ENCODE results near the gene ANP32A.

Gene ANP32A

DNA sequence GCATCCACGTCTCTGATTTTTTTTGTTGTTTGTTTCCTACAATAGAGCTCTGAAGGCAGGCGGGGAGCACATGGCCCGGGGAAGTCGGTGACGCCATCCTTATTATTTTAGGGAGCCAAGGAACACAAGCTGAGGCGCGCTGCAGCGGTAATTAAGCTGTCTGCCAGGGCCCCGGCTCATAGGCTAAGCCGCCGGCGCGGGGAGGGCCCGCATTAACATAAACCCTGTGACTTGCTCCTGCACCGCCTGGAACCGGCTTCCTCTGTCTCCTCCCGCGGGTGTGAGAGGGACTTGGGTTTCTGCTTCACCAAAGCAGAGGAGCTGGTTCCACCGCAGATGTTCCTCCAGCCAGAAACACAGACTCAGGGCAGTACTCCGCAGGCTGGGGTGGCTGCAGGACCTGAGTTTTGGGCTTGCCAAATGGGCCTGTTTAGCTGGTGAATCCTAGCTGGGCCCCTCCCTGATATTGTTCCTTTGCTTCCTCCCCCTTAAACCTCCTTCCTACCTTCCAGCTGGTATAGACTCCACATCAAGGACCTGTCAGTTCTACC is 25.3 kb downstream of the ANP32A start:
- CTCF ChIA-PET = interaction anchor here (0.6 to 1.1 kb wide), 4 partner anchors 24 to 530 kb away, joined by 3 to 9 read pairs (median 4); no protein-coding TSS in a partner anchor
- POLR2A ChIA-PET (ENCODE audit: low non-redundant PET) = interaction anchor here (0.6 to 0.8 kb wide), 2 partner anchors 22 to 24 kb away, joined by 3 to 4 read pairs; no protein-coding TSS in a partner anchor
- DNase-seq (ENCODE audit: low spot score) = peak; percentile 95
- peak overlapping the region; percentile 87 for H3K27ac ChIP-seq
- TF ChIP-seq, protein P1, sequence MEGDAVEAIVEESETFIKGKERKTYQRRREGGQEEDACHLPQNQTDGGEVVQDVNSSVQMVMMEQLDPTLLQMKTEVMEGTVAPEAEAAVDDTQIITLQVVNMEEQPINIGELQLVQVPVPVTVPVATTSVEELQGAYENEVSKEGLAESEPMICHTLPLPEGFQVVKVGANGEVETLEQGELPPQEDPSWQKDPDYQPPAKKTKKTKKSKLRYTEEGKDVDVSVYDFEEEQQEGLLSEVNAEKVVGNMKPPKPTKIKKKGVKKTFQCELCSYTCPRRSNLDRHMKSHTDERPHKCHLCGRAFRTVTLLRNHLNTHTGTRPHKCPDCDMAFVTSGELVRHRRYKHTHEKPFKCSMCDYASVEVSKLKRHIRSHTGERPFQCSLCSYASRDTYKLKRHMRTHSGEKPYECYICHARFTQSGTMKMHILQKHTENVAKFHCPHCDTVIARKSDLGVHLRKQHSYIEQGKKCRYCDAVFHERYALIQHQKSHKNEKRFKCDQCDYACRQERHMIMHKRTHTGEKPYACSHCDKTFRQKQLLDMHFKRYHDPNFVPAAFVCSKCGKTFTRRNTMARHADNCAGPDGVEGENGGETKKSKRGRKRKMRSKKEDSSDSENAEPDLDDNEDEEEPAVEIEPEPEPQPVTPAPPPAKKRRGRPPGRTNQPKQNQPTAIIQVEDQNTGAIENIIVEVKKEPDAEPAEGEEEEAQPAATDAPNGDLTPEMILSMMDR (conservative IDR thresholded peaks at IDR 0.05; ENCODE audit: low read depth) = no peak

DNA sequence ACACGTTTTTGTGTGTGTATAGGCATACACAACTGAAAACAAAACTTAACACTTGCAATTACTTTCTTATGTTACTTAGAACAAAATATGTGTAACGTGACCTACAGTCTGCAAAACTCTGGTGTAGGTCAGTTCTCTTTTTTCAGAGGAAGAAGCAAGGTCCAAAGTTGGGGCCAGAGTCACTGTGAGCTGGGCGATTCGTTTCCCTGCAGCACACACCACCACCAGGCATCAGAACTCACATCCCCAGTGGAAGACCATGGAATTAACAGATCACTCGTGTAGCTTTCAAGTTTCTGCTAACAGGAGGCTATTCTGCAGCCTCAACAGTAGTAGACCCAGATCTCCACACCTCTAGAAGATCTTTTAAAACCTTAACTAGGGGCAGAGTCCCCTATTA is 25.8 kb downstream of the ANP32A start:
- CTCF ChIA-PET = interaction anchor here (0.6 to 1.1 kb wide), 3 partner anchors 60 to 530 kb away, joined by 3 to 9 read pairs (median 4); no protein-coding TSS in a partner anchor
- TF ChIP-seq, protein P1 (conservative IDR thresholded peaks at IDR 0.05; ENCODE audit: low read depth) = no peak
- H3K27ac ChIP-seq = peak overlapping the region; percentile 87
- POLR2A ChIA-PET (ENCODE audit: low non-redundant PET) = interaction anchor here (0.6 kb wide), 1 partner anchor 23 kb away, joined by 4 read pairs; no protein-coding TSS in a partner anchor
- DNase-seq (ENCODE audit: low spot score) = no peak

DNA sequence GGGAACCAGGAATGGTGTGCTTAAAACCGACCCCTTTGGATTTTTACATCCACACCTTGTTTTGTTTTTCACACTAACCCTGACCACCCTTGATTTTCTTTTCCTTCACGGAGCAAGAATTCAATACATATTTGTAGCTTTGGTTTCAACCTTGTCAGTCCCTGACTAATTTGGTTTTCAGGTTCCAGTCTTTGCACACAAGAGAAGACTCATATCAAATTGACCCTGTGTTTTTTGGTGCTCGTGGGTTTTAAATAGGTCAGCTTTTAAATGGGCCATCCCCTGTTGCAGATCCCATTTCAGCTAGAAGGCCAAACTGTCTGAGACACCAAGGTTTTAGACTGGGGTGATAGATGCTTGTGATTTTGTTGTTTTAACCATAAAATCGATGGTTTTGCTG is 26.4 kb downstream of the ANP32A start:
- H3K27ac ChIP-seq = no peak overlapping the region
- TF ChIP-seq, protein P1 (conservative IDR thresholded peaks at IDR 0.05; ENCODE audit: low read depth) = no peak
- DNase-seq (ENCODE audit: low spot score) = no peak
- ChIA-PET POLR2A (ENCODE audit: low non-redundant PET) (no interaction called here), CTCF (no interaction called here)

DNA sequence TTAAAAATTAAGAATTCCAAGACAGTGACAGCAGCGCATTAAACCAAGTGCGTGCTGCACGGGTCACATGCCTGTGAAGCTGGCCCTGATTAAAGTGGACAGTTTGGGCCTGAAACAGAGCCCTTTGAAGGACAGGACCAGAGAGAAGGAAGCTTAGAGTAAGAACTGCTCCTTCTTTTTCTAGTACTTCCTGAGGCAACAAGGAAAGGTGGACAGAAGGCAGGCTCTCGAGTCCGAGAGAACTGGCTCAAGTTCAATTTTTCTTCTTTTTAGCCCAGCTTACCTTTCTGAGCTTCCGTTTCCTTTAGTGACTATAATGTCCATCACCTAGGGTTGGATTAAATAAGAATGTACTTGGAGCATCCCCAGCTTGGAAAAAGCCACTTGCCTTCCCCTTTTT is 26.9 kb downstream of the ANP32A start:
- POLR2A ChIA-PET (ENCODE audit: low non-redundant PET) = no interaction called here
- TF ChIP-seq, protein P1 (conservative IDR thresholded peaks at IDR 0.05; ENCODE audit: low read depth) = no peak
- CTCF ChIA-PET = interaction anchor here (0.6 kb wide), 1 partner anchor 223 kb away, joined by 4 read pairs; no protein-coding TSS in a partner anchor
- no peak for DNase-seq (ENCODE audit: low spot score)
- H3K27ac ChIP-seq = peak overlapping the region; percentile 36

DNA sequence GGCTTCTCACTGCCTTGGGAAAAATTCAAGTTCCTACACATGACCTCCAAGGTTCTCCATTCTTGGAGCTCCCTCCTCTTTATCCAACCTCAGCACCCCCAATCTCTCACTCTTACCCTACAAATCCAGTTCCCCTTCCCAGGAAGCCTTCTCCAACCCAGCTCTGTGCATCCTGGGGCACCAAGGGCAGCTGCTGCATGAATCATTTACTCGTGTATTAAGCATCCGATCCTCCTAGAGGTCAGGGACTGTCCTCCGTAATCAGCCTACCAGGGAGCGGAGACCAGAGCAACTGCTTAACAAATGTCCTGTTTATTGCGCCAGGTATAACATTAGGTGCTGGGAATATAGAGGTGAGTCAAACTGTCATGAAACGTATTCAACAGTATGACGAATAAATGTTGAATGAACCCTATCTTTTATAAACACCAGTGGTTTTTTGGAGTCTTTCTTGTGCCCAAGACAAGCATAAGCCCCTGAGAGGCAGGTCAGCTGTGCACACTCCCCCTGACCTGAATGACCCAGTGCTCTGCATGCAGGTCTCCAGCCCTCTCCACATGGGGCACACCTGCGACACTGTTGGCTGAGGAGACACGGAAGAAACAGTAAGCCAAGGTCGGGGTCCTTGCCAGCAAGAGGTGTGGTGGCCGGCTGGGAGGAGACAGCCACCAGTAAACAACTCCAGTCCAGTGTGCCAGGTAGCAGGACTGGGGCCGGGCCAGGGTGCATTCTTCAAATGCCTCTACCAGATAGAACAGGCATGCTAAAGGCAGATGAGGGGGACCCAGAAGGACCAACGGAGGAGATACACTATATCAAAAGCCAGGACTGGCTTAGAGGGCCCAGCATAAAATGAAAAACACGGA is 27.6 kb downstream of the ANP32A start:
- POLR2A ChIA-PET (ENCODE audit: low non-redundant PET) = no interaction called here
- DNase-seq (ENCODE audit: low spot score) = no peak
- CTCF ChIA-PET = interaction anchor here (0.6 kb wide), 1 partner anchor 222 kb away, joined by 4 read pairs; no protein-coding TSS in a partner anchor
- peak overlapping the region; percentile 36 for H3K27ac ChIP-seq
- TF ChIP-seq, protein P1 (conservative IDR thresholded peaks at IDR 0.05; ENCODE audit: low read depth) = no peak

DNA sequence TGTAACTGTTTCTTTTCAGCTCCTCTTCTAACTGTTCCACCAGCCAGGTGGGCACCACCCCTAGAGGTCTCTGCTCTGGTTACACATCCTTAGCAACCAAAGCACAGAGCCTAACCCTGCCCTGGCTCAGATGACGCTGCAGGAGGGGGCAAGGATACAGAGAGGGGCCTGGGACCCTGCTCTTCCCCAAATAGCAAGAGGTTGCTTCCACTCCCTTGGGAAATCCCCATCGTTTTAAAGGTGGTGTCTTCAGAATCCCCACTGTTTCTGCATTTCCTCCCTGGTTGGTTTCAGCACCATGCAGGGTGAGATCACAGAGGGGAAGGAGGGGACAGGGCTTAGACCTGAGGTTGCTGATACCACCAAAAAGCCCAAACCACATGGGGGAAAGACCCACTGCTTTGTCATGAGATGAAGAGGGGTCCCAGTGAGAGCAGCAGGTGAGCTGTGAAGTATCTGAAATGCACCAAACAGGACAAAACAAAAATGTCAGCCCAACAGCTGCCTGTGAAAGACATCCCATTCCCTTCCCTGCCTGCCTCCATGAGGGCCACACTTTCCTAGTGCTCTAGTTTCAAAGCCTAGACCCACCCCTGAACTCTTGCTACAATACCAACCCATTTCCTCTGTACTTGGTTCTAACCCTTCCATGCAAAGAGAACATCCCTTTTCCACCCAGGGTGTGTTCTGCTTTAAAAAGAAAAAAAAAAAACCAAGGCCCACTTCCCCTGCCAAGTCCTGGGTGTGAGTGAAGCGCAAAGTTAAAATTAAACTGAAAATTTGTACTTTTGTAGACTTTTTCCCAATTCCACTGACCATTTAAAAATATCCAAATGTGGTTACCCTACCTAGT is 29.0 kb downstream of the ANP32A start:
- TF ChIP-seq, protein P1 (conservative IDR thresholded peaks at IDR 0.05; ENCODE audit: low read depth) = no peak
- H3K27ac ChIP-seq = peak overlapping the region; percentile 10; the same call in 1 of the 2 replicates
- CTCF ChIA-PET = no interaction called here
- DNase-seq (ENCODE audit: low spot score) = no peak
- POLR2A ChIA-PET (ENCODE audit: low non-redundant PET) = no interaction called here

All from RWPE1 (cell line).